LNCaP clone FGC (cell line): ENCODE results near the gene FOS.

Source experiments
- DNase-seq: peaks from one replicate; pipeline ENCODE4 v3.0.0-alpha.2; 2011; ENCODE audit warnings: low read depth
- H3K4me3 ChIP-seq: 2 replicates; pipeline ENCODE4 v1.5.1; 2011; ENCODE audit warnings: mild to moderate bottlenecking, low read depth, low read length, control low read depth
- CTCF ChIP-seq: IDR thresholded peaks from 2 replicates; pipeline ENCODE4 v1.5.1; 2012; ENCODE audit warnings: mild to moderate bottlenecking; ENCODE audit not compliant: control insufficient read depth, insufficient read depth; ENCODE audit errors: extremely low read depth

FOS gene

GRCh38 chr14:75277008-75277814 lies 1.4 kb upstream of the FOS start:
- TF ChIP-seq CTCF, result peak; percentile 18; the same call in 1 of the 2 replicates

GRCh38 chr14:75277815-75278421 lies 710 bp upstream of the FOS start:
- no peak for TF ChIP-seq CTCF
- no peak for DNase-seq
- H3K4me3 ChIP-seq, result peak overlapping the region; percentile 56

More at GRCh38 chr14:75277008-75277814, 1.4 kb upstream of the FOS start:
- peak overlapping the region; percentile 56 for H3K4me3 ChIP-seq
- DNase-seq, result no peak

GRCh38 chr14:75279153-75279762 lies 630 bp downstream of the FOS start:
- H3K4me3 ChIP-seq, result peak overlapping the region; percentile 56
- DNase-seq, result no peak

DNA sequence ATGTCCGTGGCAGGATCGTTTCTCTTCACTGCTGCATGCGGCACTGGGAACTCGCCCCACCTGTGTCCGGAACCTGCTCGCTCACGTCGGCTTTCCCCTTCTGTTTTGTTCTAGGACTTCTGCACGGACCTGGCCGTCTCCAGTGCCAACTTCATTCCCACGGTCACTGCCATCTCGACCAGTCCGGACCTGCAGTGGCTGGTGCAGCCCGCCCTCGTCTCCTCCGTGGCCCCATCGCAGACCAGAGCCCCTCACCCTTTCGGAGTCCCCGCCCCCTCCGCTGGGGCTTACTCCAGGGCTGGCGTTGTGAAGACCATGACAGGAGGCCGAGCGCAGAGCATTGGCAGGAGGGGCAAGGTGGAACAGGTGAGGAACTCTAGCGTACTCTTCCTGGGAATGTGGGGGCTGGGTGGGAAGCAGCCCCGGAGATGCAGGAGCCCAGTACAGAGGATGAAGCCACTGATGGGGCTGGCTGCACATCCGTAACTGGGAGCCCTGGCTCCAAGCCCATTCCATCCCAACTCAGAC lies 1.2 kb downstream of the FOS start:
- no peak for DNase-seq
- TF ChIP-seq CTCF, result no peak
- peak overlapping the region; percentile 56 for H3K4me3 ChIP-seq

More at GRCh38 chr14:75279153-75279762, 630 bp downstream of the FOS start:
- TF ChIP-seq CTCF, result no peak

- no peak overlapping the region for H3K4me3 ChIP-seq
- DNase-seq, result no peak
- no peak for TF ChIP-seq CTCF
Measured at GRCh38 chr14:75280291-75280830, 1.7 kb downstream of the FOS start.

DNA sequence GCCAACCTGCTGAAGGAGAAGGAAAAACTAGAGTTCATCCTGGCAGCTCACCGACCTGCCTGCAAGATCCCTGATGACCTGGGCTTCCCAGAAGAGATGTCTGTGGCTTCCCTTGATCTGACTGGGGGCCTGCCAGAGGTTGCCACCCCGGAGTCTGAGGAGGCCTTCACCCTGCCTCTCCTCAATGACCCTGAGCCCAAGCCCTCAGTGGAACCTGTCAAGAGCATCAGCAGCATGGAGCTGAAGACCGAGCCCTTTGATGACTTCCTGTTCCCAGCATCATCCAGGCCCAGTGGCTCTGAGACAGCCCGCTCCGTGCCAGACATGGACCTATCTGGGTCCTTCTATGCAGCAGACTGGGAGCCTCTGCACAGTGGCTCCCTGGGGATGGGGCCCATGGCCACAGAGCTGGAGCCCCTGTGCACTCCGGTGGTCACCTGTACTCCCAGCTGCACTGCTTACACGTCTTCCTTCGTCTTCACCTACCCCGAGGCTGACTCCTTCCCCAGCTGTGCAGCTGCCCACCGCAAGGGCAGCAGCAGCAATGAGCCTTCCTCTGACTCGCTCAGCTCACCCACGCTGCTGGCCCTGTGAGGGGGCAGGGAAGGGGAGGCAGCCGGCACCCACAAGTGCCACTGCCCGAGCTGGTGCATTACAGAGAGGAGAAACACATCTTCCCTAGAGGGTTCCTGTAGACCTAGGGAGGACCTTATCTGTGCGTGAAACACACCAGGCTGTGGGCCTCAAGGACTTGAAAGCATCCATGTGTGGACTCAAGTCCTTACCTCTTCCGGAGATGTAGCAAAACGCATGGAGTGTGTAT lies 2.4 kb downstream of the FOS start:
- H3K4me3 ChIP-seq, result no peak overlapping the region
- TF ChIP-seq CTCF, result no peak
- DNase-seq, result no peak
